Activated CD8-positive, alpha-beta memory T cell treated with anti-CD3 and anti-CD28 coated beads, Interleukin-2, amount 50 U/mL, for 1 hour (primary cell): ENCODE results near the gene DUSP9.
"Not testable (repeated sequence)": the region's sequence is repeated elsewhere in the genome, so short reads cannot be mapped to it uniquely, and the experiment has no call there.

ENCODE experiments used
- DNase-seq: peaks from one replicate; pipeline ENCODE4 v3.0.0-alpha.2; 2020; ENCODE audit errors: extremely low read depth

Gene DUSP9

DNA sequence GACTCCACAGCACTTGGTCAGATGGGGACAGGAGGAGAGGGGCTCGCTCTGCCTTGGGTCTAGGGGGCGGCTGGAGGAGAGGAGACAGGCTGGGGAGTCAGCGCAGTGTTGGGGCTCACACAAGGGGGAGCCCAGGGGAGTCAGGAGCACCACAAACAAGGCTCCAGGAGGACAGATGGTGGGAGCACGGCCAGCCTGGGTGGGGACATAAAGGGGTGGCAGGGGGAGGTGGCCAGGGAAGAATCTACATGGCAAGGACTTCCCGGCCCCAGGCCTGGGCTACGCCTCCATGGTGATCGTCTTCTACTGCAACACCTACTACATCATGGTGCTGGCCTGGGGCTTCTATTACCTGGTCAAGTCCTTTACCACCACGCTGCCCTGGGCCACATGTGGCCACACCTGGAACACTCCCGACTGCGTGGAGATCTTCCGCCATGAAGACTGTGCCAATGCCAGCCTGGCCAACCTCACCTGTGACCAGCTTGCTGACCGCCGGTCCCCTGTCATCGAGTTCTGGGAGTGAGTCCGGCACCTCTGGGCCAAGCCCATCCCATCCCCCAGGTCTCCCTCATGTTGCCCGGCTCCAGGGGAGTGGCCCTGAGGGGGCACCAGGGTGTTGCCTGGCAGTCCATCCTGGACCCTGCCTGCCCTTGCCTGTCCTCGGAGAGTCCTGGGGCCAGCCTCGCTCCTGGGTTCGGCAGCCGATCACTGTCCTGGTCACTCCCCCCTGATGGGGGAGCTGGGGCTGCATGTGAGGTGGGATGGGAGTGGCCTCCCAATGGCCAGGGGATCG lies 44.2 kb downstream of the DUSP9 start:
- not testable (repeated sequence) for DNase-seq

DNA sequence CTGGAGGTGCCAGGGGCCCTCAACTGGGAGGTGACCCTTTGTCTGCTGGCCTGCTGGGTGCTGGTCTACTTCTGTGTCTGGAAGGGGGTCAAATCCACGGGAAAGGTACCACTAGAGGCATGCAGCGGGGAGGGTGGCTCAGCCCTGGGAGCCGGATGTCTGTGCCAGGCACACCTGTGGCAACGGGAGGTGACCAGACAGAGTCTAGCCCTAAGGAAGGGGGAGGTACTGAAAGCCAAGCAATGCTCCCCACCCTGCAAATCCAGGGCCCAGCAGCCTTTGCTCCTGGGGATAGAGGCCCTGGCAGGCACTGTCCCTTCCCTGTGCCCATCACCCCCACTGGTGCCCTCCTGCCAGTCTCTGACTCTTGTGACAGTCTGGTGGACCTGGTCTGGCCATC lies 45.0 kb downstream of the DUSP9 start:
- no peak for DNase-seq

DNA sequence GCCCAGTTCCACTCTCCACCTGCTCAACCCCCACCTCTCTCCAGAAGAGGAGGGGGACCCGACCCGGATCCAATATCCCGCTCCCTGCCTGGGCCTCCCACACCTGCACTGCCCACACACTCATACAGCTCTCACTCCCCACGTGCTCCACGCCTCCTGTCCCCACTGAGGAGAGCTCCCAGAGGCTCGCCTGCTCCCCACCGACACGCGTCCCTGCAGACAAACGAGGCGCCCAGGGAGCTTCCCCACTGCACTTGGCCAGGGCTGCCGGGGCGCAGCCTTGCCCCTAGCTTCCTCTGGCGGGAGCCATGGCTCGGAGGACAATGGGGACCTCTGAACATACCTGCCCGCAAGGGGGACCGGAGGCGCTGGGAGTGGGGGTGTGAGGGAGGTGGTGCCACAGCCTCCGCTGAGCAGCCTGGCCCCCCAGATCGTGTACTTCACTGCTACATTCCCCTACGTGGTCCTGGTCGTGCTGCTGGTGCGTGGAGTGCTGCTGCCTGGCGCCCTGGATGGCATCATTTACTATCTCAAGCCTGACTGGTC lies 45.7 kb downstream of the DUSP9 start:
- DNase-seq, result no peak

DNA sequence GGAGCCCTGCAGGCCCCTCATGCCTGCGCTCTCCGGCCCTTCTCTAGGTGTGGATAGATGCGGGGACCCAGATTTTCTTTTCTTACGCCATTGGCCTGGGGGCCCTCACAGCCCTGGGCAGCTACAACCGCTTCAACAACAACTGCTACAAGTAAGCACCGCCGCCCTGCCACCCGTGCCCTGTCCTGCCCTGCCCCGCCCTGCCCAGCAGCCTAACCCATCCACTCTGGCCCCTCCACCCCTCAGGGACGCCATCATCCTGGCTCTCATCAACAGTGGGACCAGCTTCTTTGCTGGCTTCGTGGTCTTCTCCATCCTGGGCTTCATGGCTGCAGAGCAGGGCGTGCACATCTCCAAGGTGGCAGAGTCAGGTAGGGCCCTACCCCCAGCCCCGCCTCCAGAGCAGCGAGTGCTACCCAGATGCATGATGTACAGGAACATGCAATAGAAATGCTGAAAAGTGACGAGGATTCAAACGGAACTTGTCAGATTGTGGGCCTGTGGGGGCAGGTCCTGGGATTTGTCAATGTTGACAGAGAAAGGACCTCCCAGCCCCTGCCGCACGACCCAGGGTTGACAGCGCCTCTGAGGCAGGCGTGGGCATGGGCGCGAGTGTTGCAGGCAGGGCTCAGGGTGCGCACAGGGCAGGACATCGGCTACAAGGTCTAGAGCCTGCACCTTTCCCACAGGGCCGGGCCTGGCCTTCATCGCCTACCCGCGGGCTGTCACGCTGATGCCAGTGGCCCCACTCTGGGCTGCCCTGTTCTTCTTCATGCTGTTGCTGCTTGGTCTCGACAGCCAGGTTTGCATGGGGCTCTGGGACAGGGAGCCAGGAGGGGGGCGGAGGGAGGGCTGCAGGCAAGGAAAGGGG lies 46.4 kb downstream of the DUSP9 start:
- DNase-seq, result no peak

DNA sequence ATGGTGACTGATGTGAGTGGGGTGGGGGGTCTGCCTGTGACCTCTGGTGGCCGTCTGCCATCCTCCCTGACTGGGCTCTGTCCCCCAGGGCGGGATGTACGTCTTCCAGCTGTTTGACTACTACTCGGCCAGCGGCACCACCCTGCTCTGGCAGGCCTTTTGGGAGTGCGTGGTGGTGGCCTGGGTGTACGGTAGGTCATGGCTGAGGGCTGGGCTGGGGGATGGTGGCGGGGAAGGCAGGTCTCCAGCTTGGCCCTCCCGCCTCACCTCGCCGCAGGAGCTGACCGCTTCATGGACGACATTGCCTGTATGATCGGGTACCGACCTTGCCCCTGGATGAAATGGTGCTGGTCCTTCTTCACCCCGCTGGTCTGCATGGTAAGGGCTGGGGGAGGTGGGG lies 47.3 kb downstream of the DUSP9 start:
- not testable (repeated sequence) for DNase-seq

DNA sequence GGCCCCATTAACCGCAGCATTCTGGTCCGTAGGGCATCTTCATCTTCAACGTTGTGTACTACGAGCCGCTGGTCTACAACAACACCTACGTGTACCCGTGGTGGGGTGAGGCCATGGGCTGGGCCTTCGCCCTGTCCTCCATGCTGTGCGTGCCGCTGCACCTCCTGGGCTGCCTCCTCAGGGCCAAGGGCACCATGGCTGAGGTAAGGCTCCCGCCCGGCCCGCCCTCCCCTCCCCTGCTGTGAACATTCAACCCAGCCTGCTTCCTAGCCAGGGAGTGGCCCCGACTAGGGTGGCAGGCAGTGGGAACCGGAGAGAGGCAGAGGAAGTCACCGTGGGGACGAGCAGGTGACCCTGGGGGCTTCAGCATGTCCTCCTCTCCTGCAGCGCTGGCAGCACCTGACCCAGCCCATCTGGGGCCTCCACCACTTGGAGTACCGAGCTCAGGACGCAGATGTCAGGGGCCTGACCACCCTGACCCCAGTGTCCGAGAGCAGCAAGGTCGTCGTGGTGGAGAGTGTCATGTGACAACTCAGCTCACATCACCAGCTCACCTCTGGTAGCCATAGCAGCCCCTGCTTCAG lies 47.8 kb downstream of the DUSP9 start:
- no peak for DNase-seq

DNA sequence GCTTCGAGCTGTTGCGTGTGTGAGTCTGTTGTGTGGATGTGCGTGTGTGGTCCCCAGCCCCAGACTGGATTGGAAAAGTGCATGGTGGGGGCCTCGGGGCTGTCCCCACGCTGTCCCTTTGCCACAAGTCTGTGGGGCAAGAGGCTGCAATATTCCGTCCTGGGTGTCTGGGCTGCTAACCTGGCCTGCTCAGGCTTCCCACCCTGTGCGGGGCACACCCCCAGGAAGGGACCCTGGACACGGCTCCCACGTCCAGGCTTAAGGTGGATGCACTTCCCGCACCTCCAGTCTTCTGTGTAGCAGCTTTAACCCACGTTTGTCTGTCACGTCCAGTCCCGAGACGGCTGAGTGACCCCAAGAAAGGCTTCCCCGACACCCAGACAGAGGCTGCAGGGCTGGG lies 49.1 kb downstream of the DUSP9 start:
- no peak for DNase-seq

DNA sequence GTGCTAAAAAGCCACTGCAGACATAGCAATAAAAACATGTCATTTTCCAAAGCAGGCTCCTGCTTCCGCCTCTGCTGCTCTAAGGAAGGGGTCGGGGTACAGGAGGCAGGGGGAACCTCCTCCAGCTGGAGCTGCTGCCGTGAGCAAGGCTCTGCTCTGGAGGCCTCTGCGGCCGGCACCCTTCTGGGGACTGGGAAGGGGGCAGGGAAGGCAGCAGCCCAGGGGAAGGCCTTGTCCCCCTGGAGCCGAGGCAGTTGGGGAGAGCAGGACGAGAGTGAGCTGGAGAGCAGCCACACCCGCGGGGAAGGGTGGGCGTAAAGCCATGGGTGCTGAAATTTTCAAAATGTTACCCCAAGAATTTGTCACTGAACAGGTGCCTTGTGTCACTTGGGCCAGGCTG lies 49.5 kb downstream of the DUSP9 start:
- DNase-seq, result not testable (repeated sequence)

DNA sequence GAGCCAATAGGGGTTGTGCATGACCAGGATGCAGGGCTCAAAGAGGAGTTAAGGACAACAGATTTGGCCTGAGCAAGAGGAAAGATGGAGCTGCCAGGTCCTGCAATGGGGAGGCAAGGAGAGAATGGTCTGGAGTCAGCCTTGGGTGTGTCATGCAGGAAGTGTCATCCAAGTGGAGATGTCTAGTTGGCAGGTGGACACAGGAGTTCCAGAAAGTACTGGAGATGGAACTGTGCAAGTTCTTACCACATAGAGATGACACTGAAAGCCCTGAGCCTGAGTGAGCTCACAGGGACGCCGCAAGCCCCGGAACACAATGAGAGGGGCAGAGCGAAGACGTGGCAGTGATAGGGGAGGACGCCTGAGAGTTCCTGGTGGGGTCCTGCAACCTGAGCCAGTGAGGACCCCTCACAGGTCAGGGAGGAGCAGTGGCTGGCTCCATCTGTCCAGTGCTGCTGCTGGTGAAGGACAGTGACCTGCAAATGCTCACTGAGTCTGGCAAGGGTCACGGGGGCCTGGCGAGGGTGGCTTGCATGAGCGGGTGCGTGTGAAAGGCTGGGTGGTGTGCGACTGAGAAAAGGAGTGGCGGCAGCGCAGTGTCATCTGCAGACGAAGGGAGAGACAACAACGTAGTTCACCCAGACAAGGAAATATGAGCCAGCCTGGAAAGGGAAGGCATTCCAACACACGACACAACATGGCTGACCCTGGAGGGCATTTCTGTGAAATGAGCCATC lies 50.2 kb downstream of the DUSP9 start:
- DNase-seq, result not testable (repeated sequence)

DNA sequence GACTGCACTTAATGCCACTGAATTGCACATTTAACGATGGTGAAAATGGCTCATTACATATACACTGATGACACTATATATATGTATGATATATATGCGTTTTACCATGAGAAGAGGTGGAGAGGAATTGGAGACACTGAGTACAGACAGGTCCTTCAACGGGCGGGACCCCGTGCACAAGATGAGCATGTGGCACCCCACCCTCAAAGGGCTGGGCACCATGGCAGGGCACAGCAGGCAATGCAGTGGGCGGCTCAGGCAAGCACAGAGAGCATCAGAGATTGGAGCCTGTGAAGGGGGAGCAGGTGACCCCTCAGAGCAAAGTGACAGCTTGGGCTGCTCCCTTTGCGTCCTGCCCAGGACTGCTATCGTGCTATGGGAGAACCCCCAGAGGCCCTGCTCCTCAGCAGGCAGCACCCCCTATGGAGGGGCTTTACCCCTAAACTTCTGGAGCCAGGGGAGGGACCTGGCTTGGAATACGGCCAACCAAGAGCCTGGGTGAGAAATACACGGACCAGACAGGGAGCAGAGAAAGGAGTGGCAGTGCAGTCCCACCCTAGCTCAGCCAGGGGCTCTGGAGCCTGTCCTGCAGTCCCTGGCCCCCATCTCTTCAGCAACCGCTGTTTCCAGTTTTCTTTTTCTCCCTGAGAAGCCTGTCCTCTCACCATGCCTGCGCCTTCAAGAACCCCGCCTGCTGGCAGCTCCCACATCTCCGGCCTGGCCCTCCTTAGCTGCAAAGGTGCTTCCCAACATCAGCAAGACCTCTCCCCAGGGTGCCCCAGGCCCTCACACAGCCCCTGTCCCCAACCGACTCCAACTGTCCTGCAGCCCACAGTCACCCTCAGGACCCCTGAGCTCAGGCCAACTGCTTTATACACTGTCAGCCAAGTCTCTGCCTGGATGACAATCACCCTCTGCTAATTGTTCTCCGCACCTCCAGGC lies 51.2 kb downstream of the DUSP9 start:
- DNase-seq, result no peak

DNA sequence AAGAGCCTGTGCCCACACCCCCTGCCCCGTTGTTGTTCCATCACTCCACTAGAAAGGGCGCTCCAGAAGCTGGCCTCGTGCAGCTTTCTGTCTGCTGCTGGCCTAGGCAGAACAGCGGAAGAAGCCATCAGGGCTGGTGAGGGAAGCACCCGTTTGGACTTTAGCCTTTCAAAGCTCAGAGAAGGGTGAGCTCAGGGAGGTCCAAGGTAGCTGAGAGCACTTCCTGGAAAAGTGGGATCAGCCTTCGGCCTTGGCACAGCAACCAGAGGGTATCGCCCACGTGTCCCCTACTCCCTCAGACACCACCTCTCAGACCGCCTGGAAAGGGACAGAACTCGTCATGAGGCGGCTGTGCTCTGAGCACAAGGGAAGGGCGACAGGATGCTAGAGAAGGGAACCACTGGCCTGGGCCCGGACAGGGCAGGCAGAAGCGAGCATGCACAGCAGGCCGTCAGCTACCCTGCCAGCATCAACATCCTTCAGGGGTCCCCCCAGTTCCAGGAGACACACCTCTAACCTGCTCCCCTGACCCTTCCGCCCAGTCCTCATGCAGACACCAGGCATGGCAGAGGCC lies 52.3 kb downstream of the DUSP9 start:
- DNase-seq, result not testable (repeated sequence)

DNA sequence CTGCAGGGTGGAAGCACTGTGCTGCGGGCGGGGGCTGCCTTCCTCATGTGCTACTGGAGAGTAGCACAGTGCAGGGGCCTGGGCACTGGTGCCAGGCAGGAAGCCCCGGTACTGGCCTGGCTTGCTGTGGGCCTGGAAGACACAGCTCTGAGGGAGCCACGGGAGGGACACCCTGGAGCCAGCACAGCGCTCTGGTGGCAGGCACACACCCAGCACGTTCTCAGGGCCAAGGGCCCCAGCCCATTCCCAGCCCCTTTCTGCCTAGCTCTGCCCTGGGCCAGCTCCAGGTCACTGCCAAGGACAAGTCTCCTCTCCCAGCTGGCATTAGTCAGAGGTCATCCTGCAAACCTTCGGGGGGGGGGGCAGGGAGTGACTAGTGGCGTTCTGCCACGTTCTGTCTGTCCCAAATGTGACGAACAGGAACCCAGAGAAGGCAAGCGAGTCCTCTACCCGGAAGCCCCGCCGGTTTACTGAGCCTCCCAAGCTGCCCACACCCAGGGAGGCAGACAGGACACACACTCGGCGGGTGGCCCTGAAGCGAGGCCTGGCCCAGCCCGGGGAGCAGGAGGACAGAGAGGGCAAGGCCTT lies 52.9 kb downstream of the DUSP9 start:
- DNase-seq, result not testable (repeated sequence)

DNA sequence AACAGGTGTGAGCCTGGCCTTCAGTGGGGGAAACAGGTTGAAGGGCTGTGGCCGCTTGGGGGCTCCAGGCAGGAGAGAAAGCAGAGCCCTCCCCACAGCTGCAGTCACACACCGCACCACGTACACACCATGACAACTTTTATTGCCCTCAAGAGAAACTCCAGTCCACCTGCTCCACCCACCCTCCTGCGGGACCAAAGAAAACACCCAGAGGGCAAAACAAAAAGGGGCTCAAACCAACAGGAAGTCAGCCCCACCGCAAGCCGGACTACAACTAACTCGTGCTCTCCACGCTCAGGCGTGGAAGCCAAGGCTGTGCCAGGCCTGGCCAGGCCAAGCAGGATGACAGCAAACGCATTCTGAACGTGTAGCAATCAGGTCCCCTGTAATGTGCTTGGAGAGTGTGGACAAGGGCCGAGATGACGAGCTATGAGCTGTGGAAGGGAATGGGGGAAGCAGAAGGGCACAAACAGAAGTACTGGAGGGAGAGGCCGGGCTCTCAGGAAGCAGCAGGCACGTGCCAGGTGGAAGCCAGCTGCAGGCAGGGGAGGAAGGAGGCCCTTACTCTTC lies 53.5 kb downstream of the DUSP9 start:
- no peak for DNase-seq
